ENCODE results near the gene SH3RF3.

- TF ChIP-seq BACH1 (tag; IDR thresholded peaks at IDR 0.05) (no peak), ATF2 (CRISPR knock-in tag; IDR thresholded peaks at IDR 0.05) (no peak), JUN (IDR thresholded peaks at IDR 0.05; ENCODE audit: borderline replicate concordance, low read depth, low read length) (no peak), JUN (CRISPR knock-in tag; IDR thresholded peaks at IDR 0.05; ENCODE audit: borderline replicate concordance) (no peak), RBFOX2 (IDR thresholded peaks at IDR 0.05; ENCODE audit: low read depth, low read length) (no peak), NFE2L1 (tag; IDR thresholded peaks at IDR 0.05; ENCODE audit: borderline replicate concordance, low read depth) (no peak), PATZ1 (CRISPR knock-in tag; IDR thresholded peaks at IDR 0.05; ENCODE audit: borderline replicate concordance) (no peak), ZNF232 (CRISPR knock-in tag; IDR thresholded peaks at IDR 0.05) (no peak), MITF (IDR thresholded peaks at IDR 0.05) (no peak), CTCF (IDR thresholded peaks at IDR 0.05 in 2 of 3, conservative IDR thresholded peaks at IDR 0.05 in 1 of 3; ENCODE audit: insufficient read depth in 2 of 3, low read depth in 1 of 3, low read length in 3 of 3) (no peak), CHD2 (IDR thresholded peaks at IDR 0.05; ENCODE audit: low read depth, low read length) (no peak), POLR2AphosphoS5 (IDR thresholded peaks at IDR 0.05; ENCODE audit: control insufficient read depth, insufficient read depth, low read depth, low read length) (no peak), CREB1 (IDR thresholded peaks at IDR 0.05) (no peak), CREB1 (CRISPR knock-in tag; IDR thresholded peaks at IDR 0.05) (no peak)
These were observed 413.4 kb downstream of the SH3RF3 start for GRCh38 chr2:109542384-109542783.
